Hematopoietic multipotent progenitor cell treated with erythropoietin and hydrocortisone succinate and interleukin-3 and kit ligand, for 17 days (in vitro differentiated cells): ENCODE measurements around the gene CDR2.
"Not testable (repeated sequence)": the region's sequence is repeated elsewhere in the genome, so short reads cannot be mapped to it uniquely, and the experiment has no call there.

Experiments
- DNase-seq: peaks from one replicate; pipeline ENCODE4 v3.0.0-alpha.2; 2015; ENCODE audit warnings: low spot score

CDR2 gene

GRCh38 chr16:22352723-22353122 lies 21.7 kb downstream of the CDR2 start:
- no peak for DNase-seq

GRCh38 chr16:22352140-22352539 lies 22.3 kb downstream of the CDR2 start:
- DNase-seq, result no peak

GRCh38 chr16:22351017-22351416 lies 23.4 kb downstream of the CDR2 start:
- not testable (repeated sequence) for DNase-seq

GRCh38 chr16:22348291-22348690 lies 26.1 kb downstream of the CDR2 start:
- no peak for DNase-seq

- no peak for DNase-seq
These were observed 27.2 kb downstream of the CDR2 start for GRCh38 chr16:22347100-22347820.

- no peak for DNase-seq
These were observed 27.9 kb downstream of the CDR2 start for GRCh38 chr16:22346483-22346882.

GRCh38 chr16:22342082-22342481 lies 32.3 kb downstream of the CDR2 start:
- DNase-seq, result no peak

GRCh38 chr16:22340945-22341344 lies 33.5 kb downstream of the CDR2 start:
- DNase-seq, result no peak

- DNase-seq, result no peak
These were observed 36.4 kb downstream of the CDR2 start for GRCh38 chr16:22337849-22338635.

- no peak for DNase-seq
These were observed 37.4 kb downstream of the CDR2 start for GRCh38 chr16:22337045-22337444.

- DNase-seq, result no peak
These were observed 37.8 kb downstream of the CDR2 start for GRCh38 chr16:22336581-22336980.

GRCh38 chr16:22335668-22336246 lies 38.7 kb downstream of the CDR2 start:
- DNase-seq, result no peak

GRCh38 chr16:22333457-22333994 lies 40.9 kb downstream of the CDR2 start:
- no peak for DNase-seq

- no peak for DNase-seq
These were observed 44.1 kb downstream of the CDR2 start for GRCh38 chr16:22330326-22330725.

- no peak for DNase-seq
These were observed 45.2 kb downstream of the CDR2 start for GRCh38 chr16:22329199-22329695.

- DNase-seq, result no peak
These were observed 46.2 kb downstream of the CDR2 start for GRCh38 chr16:22328081-22328725.

GRCh38 chr16:22327446-22327775 lies 47.0 kb downstream of the CDR2 start:
- DNase-seq, result no peak

GRCh38 chr16:22326771-22327445 lies 47.5 kb downstream of the CDR2 start:
- DNase-seq, result no peak

- no peak for DNase-seq
These were observed 48.1 kb downstream of the CDR2 start for GRCh38 chr16:22326369-22326652.

GRCh38 chr16:22325598-22326368 lies 48.6 kb downstream of the CDR2 start:
- no peak for DNase-seq
